ENCODE data around the gene FOXP2.

DNA sequence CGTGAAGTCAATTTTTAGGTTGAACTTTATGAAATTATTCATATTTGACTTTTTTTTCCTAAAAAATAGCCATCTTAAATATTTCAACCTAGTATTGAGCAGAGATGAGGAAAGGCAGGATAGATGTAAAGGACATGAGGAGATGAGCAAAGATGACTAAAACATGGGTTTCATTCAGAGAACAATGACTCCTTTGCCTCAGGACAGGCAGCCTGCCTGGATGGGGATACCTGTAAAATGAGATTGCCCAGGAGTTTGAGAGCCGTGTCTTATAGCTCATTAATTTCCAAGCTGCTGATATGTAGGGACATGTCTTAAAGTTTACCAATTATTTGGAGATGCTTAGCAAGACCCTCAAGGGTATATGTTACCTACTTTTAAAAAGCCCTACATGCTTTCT is 263.5 kb downstream of the FOXP2 start:
- TF ChIP-seq CTCF (conservative IDR thresholded peaks at IDR 0.05; ENCODE audit: low read length) (no peak), EZH2phosphoT487 (IDR thresholded peaks at IDR 0.05; ENCODE audit: borderline replicate concordance, low read depth, low read length) (no peak)

Data from OCI-LY7 (cell line).